AG04449 (cell line): ENCODE measurements around the gene DNM2.

Experiments used
- CTCF ChIA-PET: fragments of 350-600 bp; formaldehyde crosslinking; extraction: SDS; loops from one replicate; lab custom pipeline; 2021; ENCODE audit warnings: antibody characterized with exemption; lab: Yijun Ruan, JAX
- POLR2A ChIA-PET: fragments of 400-600, 350-600 bp; formaldehyde crosslinking; extraction: SDS; loops from one replicate; lab custom pipeline; 2020; ENCODE audit warnings: antibody characterized with exemption, inconsistent platforms; lab: Yijun Ruan, JAX
- DNase-seq: peaks from one replicate; pipeline ENCODE4 v3.0.0-alpha.2; 2010; ENCODE audit warnings: low read depth, low spot score
- H3K4me3 ChIP-seq: 2 replicates; pipeline ENCODE4 v1.5.1; 2011; ENCODE audit warnings: low read depth, mild to moderate bottlenecking, control low read depth, low read length
- TF ChIP-seq, protein P1 (sequence below): IDR thresholded peaks from one replicate; pipeline ENCODE4 v1.5.1; 2011; ENCODE audit warnings: mild to moderate bottlenecking, moderate library complexity, low read length, control low read depth, inconsistent platforms; ENCODE audit not compliant: insufficient read depth; ENCODE audit errors: missing control alignments

DNM2 gene

DNA sequence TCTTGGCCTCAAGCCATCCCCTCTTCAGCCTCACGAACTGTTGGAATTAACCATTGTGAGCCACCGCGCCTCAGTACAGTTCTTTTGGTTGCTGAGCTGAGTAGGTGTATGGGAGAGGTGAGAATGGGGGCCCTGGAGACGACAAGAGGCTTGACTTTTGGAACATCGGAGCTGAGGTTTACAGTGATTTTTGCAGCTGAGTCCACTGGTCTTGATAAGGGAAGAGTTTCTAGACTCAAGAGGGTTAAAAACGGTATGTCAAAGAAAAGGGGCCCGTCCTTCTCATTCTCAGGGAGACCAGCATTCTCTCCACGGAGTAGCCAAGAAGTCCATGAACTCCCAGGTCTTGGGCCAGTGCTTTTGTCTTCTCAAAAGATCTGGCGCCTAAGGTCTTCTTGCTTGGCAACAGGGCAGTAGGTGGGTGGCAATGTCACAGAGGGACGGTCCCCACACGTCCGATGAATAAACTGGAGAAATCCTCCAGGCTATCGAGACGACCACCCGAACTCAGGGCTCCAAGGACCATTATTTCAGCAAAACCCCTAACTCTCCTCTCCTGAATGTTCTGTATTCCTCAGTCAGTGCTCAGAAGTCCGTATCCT lies 23.1 kb upstream of the DNM2 start:
- no peak overlapping the region for H3K4me3 ChIP-seq
- no peak for DNase-seq
- TF ChIP-seq, protein P1, sequence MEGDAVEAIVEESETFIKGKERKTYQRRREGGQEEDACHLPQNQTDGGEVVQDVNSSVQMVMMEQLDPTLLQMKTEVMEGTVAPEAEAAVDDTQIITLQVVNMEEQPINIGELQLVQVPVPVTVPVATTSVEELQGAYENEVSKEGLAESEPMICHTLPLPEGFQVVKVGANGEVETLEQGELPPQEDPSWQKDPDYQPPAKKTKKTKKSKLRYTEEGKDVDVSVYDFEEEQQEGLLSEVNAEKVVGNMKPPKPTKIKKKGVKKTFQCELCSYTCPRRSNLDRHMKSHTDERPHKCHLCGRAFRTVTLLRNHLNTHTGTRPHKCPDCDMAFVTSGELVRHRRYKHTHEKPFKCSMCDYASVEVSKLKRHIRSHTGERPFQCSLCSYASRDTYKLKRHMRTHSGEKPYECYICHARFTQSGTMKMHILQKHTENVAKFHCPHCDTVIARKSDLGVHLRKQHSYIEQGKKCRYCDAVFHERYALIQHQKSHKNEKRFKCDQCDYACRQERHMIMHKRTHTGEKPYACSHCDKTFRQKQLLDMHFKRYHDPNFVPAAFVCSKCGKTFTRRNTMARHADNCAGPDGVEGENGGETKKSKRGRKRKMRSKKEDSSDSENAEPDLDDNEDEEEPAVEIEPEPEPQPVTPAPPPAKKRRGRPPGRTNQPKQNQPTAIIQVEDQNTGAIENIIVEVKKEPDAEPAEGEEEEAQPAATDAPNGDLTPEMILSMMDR: no peak
- CTCF ChIA-PET: interaction anchor here (1.2 to 13.6 kb wide), 5 partner anchors 38 to 176 kb away, joined by 3 to 178 read pairs (median 3); no protein-coding TSS in a partner anchor
- POLR2A ChIA-PET: interaction anchor here (0.6 kb wide), 1 partner anchor 141 kb away, joined by 3 read pairs; no protein-coding TSS in a partner anchor

DNA sequence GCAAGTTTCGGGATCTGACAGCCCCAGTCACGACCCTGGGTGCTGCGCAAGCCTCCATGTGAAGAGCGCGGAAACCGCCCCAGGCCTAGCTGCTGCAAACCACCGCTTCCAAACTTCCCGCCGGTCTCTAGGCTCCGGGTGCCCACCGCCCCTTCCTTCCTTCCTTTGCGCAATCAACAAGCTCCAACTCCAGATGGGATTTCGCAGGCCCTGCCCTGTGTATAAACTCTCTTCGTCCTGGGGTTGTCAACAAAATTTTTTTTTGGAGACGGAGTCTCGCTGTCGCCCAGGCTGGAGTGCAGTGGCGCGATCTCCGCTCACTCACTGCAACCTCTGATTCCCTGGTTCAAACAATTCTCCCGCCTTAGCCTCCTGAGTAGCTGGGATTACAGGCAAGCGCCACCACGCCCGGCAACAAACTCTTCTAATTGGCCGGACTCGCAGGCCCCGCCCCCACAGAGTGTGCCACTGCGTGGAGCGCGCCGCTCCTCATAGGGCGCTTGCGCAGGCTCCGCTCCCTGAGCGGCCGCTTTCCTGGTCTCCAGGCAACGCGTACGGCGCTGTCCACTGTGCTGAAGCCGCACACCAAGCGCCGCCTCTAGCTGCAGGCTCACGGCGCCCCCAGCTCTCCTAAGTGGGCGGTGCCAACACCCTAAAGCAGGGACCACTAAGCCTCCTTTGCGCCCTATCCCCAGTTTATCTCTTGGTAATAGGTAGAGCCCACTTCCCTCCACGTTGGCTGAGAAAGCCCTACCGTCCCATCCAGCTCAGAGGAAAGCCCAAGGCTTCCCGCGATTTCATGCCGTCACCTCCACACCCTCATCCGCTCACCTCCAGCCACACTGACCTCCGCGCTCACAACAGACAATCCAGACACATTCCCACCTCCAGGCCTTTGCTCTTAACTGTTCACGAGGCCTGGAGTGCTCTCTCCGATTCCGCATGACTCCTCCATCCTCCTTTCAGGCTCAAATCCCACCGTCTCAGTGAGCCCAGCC lies 22.2 kb upstream of the DNM2 start:
- CTCF ChIA-PET: interaction anchor here (1.1 to 13.6 kb wide), 6 partner anchors 39 to 292 kb away, joined by 3 to 178 read pairs (median 4); partner anchors contain the start of gene CDC37
- H3K4me3 ChIP-seq: peak overlapping the region; percentile 27
- no peak for DNase-seq
- TF ChIP-seq, protein P1: no peak
- POLR2A ChIA-PET: interaction anchor here (0.6 kb wide), 1 partner anchor 502 kb away, joined by 3 read pairs; no protein-coding TSS in a partner anchor

DNA sequence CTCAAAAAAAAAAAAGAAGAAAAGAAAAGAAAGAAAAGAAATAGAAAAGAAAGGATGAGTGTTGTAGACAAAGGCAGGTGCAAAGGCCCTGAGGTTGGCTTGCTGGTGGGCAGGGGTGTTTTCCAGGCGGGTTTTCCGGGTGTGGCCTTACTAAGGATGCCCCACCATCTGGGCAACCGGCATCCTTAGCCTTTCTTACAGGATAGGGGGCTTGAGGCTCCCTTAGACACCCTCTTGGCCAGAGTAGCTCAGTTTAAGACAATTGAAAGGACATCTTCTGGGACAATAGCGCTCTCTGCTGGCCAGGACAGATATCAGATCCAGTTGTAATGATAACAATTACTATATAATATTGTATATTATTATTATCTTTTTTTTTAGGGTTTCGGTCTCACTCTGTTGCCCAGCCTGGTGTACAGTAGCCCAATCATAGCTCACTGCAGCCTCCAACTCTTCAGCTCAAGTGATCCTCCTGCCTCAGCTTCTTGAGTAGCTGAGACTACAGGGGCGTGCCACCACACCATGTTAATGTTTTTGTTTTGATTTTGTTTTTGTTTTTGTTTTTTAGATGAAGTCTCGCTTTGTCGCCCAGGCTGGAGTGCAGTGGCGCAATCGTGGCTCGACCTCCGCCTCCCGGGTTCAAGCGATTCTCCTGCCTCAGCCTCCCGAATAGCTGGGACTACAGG lies 18.1 kb upstream of the DNM2 start:
- DNase-seq: no peak
- ChIA-PET CTCF (interaction anchor here (0.7 to 13.6 kb wide), 32 partner anchors 10 to 309 kb away, joined by 3 to 178 read pairs (median 6); partner anchors contain the start of genes CDC37 and DNM2), POLR2A (interaction anchor here (1.1 kb wide), 1 partner anchor 87 kb away, joined by 3 read pairs; no protein-coding TSS in a partner anchor)
- TF ChIP-seq, protein P1: peak; percentile 46
- no peak overlapping the region for H3K4me3 ChIP-seq

DNA sequence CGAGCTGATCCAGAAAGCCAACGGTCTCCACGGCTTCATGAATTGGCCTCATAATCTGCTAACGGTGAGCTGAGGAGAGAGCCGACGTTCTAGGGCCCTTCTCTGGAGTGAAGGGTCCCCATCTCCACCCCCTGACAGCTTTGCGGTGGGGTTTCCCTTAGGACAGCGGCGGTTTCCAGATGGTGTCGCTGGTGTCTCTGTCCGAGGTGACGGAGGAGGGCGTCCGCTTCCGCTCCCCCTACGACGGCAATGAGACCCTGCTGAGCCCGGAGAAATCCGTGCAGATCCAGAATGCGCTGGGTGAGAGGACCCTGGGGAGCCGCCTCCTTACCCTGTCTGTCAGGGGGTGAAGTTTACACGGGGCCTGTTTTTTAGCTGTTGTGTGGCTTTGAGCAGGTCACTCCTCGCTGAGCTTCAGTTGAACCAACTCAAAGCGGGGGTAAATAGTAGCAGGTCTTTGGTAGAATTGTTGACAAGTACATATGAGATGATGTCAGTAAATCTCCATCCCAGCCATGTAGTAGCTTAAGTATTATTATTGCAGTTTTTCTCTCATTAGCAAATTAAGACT lies 15.8 kb upstream of the DNM2 start:
- peak overlapping the region; percentile 98 for H3K4me3 ChIP-seq
- TF ChIP-seq, protein P1: no peak
- POLR2A ChIA-PET: interaction anchor here (0.6 to 1.0 kb wide), 2 partner anchors 10 to 15 kb away, joined by 3 read pairs; no protein-coding TSS in a partner anchor
- no peak for DNase-seq
- CTCF ChIA-PET: interaction anchor here (0.7 to 13.6 kb wide), 17 partner anchors 9 to 443 kb away, joined by 3 to 178 read pairs (median 8); partner anchors contain the start of genes CDC37 and DNM2

DNA sequence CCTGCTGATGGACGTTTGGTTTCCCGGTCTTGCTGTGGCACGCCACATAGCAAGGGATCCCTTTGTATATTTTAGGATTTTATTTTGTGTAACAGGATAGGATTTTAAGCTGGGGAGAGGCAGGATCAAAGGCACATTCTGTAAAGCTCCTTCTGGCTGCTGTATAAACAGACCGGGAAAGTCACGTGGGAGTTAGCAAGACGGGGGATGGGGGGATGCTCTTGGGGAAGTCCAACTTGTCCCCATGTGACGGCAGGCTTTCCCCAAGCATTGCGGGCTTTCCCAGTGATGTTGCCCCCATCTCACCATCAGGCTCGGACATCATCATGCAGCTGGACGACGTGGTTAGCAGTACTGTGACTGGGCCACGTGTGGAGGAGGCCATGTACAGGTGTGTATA lies 10.9 kb upstream of the DNM2 start:
- H3K4me3 ChIP-seq: no peak overlapping the region
- CTCF ChIA-PET: interaction anchor here (1.6 to 4.1 kb wide), 2 partner anchors 10 to 125 kb away, joined by 4 to 23 read pairs; partner anchors contain the start of gene DNM2
- DNase-seq: no peak
- POLR2A ChIA-PET: interaction anchor here (1.3 kb wide), 1 partner anchor 11 kb away, joined by 4 read pairs; the partner anchor contains the start of gene DNM2
- TF ChIP-seq, protein P1: no peak
